Cortex of kidney (tissue), 1 donor: ENCODE results near the gene ODAD2.
"Not testable (repeated sequence)": the region's sequence is repeated elsewhere in the genome, so short reads cannot be mapped to it uniquely, and the experiment has no call there.

ENCODE experiments used
- DNase-seq: peaks from one replicate; lab custom pipeline; 2025; lab: John Stamatoyannopoulos, UW

ODAD2 gene, protein sequence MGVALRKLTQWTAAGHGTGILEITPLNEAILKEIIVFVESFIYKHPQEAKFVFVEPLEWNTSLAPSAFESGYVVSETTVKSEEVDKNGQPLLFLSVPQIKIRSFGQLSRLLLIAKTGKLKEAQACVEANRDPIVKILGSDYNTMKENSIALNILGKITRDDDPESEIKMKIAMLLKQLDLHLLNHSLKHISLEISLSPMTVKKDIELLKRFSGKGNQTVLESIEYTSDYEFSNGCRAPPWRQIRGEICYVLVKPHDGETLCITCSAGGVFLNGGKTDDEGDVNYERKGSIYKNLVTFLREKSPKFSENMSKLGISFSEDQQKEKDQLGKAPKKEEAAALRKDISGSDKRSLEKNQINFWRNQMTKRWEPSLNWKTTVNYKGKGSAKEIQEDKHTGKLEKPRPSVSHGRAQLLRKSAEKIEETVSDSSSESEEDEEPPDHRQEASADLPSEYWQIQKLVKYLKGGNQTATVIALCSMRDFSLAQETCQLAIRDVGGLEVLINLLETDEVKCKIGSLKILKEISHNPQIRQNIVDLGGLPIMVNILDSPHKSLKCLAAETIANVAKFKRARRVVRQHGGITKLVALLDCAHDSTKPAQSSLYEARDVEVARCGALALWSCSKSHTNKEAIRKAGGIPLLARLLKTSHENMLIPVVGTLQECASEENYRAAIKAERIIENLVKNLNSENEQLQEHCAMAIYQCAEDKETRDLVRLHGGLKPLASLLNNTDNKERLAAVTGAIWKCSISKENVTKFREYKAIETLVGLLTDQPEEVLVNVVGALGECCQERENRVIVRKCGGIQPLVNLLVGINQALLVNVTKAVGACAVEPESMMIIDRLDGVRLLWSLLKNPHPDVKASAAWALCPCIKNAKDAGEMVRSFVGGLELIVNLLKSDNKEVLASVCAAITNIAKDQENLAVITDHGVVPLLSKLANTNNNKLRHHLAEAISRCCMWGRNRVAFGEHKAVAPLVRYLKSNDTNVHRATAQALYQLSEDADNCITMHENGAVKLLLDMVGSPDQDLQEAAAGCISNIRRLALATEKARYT

DNA sequence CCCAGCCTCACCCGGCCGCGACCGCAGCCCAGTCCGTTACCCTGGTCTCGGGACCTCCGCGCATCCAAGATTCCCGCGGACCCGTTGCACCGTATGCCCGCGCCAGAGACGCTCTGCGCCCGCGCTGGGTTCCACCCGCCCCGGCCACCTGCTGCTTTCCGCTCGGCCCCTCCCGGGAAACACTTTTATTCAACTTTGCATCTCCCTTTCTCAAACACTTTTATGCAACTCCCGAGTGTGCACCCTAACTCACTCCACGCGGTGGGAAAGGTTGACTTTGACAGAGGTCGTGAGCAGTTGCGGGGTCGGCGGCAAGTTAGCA, at the start of gene ODAD2:
Gene ODAD2 (minus strand): TSS at position 126 of the 322 bp plus-strand sequence. CDS start 3,937 bp downstream, outside the sequence.
- no peak for DNase-seq

DNA sequence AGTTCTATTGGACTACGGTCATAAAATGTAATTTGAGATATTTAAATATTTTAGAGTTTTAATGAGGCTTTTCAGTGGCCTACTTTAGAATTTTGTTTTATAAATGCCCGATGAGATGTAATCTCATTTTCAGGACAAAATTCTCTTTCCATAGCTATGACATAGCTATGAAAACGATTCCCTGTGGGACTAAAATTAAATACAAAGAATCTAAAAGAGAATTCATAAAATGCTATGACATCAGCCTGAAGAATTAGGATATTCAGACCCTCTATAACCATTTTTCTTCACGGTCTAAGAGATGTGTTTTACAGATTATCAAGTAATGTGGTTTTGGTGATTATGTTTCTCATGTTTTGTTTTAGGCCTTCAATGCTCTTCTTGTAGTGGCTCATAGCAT, 48.2 kb upstream of the ODAD2 start:
- no peak for DNase-seq

DNA sequence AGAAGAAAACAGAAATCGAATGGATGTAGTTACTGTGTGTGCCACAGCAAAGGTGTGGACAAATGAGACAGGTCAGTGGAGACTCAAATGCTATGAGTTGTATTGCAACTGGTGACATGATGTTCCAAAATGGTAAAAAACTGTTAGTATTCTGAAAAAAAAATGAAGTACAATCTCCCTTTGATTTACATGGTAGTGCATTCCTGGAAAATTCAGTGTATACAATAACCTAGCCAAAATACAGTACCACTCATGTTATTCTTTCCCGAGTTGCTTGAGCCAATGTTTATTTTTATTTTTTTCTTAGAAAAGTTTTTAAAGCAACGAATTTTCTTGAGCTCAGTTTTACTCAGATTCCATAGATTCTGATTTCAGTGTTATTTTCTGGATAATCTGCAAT, 47.7 kb upstream of the ODAD2 start:
- no peak for DNase-seq

DNA sequence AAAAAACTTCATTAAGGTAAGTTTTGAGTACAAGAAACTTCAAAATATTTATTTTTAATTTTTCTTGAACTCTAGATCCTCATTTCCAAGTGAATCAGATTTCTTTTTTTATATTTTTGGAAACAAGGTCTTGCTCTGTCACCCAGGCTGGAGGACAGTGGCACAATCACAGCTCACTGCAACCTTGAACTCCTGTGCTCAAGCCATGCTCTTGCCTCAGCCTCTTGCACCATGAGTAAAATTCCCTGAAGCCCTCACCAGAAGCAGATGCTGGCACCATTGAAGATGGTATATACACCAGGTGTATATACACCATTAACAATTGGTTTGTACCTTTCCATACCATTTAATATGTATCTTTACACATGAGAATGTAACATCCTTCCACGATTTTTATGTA, 45.1 kb upstream of the ODAD2 start:
- DNase-seq = no peak

DNA sequence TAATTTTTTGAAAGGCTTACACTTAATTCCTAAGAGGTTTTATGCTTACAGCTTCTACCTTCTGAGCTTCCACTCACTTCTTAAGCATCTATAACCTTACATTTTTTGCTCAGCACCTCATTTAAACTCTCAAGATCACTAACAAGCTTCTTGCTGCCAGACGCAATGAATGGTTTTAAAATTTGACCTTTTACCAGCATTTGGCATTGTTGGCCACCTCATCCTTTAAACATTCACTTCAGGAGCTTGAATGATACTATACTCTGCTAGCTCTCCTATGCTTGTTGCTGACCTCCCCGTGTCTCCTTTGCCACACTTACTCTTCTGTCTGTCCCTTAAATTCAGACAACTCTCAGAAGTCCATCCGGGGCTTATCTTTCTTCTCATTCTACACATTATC, 37.7 kb upstream of the ODAD2 start:
- DNase-seq = no peak

DNA sequence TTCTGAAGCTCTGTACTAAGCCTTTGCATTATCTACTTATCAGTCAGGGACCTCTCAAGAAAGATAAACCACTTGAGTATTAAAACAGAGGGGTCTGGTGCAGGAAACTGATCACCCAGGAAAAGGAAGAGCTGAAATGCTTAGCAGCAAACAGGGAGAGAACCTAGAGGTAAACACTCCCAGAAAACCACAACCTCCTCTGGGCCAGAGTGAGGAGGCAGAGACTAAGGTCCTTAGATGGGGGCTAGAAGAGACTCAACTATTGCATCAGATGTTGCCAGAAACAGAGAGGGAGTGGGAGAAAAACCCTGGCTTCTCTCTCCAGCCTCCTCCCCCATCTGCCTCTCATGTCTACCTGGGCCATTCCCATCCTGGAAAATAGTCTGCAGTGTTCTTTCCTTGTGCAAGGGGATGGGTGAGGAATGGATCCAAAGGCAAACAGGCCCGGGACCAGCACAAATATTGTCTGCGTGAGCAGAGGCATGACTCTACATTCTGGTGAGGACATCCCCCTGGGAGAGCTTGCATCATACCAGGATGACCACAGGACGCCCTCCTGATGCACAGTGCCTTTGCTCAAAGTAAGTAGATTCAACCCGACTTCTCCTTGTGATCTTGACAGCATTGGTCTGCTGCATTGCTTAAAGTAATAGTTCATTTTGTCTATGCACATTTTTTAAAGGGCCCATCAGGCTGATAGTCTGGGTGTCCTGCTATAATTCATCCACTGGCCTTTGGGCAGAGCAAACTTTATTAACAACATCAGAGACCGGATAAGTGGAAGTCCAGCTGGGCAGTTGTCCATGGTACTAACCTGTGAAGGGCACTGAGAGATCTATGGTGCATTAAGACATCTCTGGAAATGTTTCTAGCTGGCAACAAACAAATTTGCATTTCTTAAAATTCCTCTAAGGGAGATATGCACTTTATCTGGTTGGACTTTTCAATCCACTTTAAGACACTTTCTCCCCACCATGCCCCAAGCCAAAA, 22.4 kb upstream of the ODAD2 start:
- no peak for DNase-seq

DNA sequence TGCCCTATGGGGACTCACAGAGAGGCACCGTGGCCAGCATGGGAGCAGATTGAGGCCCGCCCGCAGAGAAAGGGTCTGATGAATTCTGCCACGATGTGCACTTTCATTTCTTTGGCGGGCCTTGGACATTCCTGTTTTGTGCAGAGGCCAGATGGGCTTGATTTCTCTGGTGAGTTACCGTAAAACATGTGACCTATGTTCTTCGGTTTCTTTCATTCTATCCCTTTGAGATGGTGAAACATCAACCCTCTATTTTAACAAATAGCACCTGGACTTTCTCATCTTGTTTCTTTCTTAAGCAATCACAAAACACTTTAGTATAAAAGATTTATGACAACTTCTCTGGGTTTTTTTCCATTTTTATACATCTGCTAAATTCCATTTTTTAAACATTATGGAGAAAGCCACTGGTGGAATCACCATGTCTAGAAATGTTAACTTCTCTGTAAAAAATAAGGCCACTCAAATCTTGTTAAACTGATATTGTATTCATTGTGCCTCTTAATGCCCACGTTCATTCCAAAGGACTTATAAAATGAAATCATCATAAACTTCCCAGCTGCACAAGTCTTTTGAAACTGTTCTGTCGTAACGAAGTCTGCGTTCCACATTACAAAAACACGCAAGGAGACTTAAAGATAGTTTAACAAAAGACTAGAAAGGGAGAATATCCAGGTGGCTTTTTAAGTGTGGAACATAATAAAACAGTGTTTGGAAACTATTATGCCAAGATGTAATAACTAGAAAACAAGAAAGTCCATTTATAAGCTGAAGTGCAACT, 21.4 kb upstream of the ODAD2 start:
- no peak for DNase-seq

DNA sequence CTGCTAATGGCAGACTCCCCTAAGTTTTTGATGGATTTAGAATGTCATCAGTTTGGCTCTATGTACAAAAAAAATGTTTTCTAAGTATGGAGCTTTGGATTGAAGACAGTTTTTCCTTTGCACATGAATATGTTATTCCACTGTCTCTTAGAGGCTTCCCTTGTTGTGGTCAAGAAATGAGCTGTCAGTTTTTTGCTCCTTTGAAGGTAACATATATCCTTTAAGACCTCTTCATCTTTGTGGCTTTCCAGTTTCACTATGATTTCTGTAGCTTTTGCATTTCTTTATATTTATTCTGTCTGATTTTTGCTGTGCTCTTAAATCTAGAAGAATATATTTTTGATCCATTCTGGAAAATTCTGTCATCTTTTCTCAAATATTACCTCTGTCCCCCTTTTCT, 15.8 kb upstream of the ODAD2 start:
- DNase-seq = no peak

DNA sequence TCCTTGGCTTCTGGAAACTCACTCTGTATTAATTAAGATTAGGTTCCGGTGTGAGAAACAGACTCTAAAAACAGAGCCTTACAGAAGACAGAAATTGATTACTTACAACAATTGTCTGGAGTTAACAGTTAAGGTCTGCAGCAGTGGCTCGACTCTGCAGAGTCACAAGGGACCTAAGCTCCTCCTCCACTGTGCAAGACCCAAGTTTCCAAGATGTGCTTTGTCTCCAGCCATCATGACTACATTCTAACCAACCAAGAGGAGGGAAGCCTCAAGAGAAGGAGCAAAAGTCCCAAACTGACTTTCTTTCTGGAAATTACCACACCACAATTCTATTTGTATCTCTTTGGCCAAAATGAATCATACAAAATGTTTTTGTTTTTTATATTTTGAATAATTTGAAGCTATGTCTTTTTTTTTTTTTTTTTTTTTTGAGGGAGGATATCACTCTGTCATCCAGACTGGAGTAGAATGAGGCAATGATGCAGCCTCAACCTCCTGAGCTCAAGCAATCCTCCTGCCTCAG, 14.2 kb upstream of the ODAD2 start:
- no peak for DNase-seq

DNA sequence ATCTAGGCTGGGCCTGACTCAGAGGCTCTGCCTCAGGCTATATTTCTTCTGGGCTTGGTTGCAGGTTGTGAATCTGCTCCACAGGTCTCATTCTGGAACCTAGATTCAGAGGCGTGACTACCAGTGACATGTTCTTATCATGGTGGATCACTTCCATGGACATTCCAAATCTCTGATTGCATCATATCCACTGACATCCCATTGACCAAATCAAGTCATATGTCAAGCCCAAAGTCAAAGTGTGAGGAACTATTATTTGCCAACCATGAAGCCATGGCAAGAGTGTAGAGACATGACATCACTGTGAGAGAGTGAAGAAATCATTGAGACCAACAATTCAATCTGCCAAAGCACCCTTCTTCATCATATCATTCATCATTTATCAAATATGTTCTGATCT, 11.9 kb upstream of the ODAD2 start:
- no peak for DNase-seq

DNA sequence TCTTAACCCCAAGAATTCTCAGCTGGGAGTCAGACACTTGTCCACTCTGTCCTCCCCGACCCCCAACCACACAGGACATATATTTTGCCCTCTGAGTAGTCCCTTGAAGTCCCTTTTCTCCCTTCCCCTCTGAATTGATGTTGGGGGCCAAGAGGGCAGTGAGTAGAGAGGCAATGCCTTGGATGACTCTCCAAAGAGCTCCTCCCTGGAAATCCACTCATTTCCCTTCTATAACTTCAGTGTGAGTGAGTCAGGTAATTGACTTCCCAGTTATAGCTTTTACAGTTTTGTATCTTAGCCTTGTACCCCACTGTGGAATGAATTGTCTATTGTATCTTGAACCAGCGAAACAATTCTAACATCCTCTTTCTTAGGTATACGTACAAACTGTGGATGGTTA, 9.2 kb upstream of the ODAD2 start:
- no peak for DNase-seq

DNA sequence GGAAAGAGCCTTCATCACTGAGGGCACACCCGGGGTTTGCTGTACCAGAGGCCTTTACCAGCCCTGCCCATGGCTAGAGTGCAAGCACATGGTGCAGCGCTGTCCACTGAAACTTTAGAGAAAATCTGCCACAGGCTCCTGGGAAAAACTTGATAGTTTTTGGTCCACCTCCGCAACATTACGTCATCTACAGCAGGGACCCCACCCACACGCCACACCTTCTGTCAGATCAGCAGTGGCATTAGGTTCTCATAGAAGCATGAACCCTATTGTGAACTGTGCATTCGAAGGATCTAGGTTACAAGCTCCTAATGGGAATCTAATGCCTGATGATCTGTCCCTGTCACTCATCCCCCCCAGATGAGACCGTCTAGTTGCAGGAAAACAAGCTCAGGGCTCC, 2.5 kb upstream of the ODAD2 start:
- DNase-seq = no peak

DNA sequence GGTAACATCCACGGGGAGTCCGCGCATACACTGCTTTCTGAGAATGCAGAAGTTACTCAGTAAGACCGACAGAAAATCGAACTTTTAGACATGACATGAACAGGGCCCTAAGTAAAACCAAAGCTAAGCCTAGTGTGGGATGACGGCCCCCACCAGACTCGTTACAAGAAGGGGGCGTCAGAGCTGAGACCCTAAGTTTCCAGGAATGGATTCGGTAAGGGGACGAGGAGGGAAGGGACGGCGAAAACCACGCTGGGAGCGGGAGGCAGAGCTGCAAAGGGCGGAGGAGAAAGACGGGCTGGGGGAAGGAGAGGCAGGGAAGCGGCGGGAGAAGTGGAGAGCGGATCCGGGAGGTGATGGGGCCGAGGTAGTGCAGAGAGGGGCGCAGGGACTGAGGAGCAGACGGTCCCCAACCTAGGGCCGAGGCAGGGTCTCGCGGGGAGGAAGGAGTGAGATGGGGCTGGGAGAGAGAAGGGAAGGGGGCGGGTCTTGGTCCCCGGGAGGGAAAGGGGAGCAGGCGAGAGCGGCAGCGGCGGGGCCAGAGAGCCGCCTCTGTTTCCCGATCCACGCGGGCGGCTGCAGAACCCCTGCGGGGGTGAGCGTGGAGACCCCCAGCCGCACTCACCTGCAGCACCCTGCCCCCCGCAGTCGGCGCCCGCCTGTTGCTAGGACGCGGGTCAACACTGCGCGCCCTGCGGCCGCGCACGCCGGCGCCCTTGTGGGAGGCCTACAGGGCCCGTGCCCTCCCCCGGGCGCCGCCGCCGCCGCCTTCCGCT, 513 bp downstream of the ODAD2 start:
- DNase-seq = no peak

DNA sequence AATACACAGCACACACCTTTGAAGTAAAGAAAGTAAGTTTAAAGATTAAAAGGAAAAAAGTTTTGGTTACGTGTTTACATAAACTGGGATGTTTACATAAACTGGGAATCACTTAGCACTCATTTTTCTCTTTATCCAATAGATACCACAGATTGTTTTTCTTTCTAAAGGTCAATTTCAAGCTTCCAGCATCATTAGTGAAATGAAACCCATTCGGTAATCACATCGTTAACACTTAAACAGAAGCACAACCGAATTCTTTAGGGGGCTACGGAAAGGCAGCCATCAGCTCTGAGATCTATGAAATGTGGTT, 1.1 kb downstream of the ODAD2 start:
- no peak for DNase-seq

DNA sequence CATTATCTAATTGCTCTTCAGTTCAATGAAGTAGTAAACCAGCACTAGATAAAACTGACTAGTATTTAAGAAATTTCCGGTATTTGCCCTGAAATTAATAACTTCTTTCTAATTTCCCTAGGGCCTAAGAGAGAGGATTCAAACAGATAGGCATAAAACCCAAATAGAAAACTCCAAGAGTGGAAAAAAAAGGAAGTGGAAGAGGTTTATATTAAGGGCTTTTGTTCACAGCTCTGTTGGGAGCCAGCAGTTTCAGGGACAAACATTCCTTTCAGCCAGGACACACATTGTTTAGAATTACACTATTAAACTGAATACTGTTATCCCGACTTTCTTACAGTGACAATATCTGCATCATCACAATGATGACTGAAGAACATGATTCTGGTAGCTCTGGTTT, 3.6 kb downstream of the ODAD2 start:
- no peak for DNase-seq

DNA sequence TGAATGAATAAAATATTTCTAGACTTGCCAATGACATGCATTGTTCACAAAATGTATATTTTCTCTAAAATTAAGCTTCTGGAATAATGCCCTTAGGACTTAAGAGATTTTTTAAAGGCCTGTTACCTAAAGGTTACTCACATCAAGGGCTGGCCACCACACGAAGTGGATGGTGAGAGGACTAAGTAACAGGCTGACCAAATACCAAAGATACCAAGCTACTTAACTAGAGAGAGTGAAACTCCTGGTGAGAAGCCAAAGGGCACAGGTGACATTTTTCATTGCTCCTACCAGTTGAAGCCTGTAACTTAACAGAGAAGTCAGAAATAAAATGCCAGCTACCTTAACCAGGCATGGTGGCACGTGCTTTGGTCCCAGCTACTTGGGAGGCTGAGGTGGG, 9.5 kb downstream of the ODAD2 start:
- DNase-seq = not testable (repeated sequence)

DNA sequence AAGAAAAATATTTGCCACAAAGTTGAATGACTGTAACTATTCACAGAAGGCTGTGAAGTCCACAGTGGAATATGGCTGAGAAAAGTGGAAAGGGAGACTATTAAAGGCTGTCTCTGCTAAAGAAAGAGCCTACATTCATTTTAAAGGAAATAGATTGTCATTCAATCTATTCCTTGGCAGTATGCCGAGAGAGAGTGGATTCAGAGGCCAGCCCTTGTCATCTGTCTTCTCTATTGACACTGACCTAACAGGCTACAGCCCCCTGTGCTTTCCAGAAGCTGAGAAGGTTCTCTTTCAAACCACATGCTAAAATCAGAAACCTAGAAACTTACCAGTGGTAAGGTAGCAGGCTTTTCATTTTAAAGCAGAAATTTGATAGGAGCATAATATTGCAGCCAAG, 12.1 kb downstream of the ODAD2 start:
- no peak for DNase-seq

DNA sequence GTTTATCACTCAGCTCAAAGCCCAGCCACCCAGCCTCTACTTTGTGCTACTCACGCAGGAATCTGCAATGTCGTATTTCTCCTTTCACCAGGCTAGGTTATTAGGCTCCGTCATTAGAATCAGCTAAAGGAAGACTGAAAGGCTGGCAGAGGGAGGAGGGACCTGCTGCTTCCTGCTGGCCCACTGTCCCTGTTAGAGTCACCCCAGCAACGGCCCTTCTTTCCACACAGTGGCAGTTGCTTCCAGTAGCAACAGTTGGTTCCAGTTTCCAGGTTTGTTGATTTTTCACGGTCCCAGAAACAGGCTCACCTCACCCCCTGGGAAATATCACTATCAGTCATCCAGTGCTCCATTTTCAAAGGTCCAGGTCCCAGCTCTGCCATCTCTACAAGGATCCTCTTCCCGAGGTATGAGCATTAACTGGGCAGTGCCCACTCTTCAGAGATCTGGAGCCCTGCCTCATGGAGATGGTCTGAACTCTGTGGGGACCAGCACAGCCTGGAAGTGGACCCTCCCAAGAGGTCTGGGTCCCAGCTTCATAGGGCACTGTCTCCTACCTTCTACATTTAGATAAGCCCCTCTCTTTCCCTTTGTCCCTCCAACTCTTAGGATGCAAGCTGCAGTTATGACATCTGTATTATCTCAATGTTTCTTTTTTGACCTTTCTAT, 15.9 kb downstream of the ODAD2 start:
- no peak for DNase-seq

DNA sequence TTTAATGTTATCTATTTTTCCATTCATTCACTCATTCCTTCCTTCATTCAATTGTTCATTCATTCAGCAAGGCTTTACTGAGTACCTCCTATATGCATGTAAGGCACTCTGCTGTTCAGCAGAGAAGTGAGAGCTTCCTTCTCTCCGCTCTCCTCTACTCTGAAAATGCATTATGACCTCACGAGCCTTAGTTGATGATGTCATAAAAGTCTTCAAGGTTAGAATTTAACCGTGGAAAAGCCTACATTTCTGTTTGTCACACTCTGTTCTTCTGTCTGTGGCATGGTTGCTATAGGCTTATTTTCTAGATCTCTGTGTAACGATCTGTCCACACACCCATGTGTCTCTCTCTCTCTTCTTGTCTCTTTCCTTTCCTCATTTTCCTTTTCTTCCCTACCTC, 17.1 kb downstream of the ODAD2 start:
- DNase-seq = no peak

DNA sequence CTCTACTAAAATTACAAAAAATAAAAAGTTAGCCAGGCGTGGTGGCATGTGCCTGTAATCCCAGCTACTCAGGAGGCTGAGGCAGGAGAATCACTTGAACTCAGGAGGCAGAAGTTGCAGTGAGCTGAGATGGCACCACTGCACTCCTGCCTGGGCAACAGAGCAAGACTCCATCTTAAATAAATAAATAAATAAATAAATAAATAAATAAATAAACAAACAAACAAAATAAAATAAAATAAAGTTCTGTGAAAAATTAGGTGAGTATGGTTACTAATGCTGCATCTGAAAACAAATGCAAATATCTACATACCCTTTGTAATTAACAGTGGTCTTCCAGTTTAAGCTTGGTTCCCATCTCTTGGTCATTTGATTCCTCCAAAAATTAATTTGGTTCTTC, 28.1 kb downstream of the ODAD2 start:
- not testable (repeated sequence) for DNase-seq
